Gastroesophageal sphincter (tissue), 4 donors: ENCODE data around the gene PRELID1. TPM values are rescaled to one million over a fixed set of nuclear protein-coding genes. Genes with fewer than 3 reads are reported as not detected.
"Not testable (repeated sequence)": the region's sequence is repeated elsewhere in the genome, so short reads cannot be mapped to it uniquely, and the experiment has no call there.

ENCODE experiments used
- ATAC-seq: fragments of 150-250 bp; one replicate; pipeline ENCODE4 v1.9.1; 2016; ENCODE audit warnings: mild to moderate bottlenecking, moderate library complexity
- H3K27ac ChIP-seq, 4 donors: fragments of 200-600 bp; sonication (generic) in 3 of 4; 1 replicate in 3 of 4; 2 replicates in 1 of 4; pipeline ENCODE4 v1.5.1; 2016 to 2019
- H3K27me3 ChIP-seq: fragments of 200-600 bp; sonication (generic); one replicate; pipeline ENCODE4 v1.5.1; 2019
- H3K36me3 ChIP-seq, 2 donors: fragments of 200-600 bp; sonication (generic); one replicate each; pipeline ENCODE4 v1.5.1; 2019; ENCODE audit warnings: control low read depth in 1 of 2
- H3K4me1 ChIP-seq, 3 donors: fragments of 200-600 bp; sonication (generic); 1 replicate in 2 of 3; 2 replicates in 1 of 3; pipeline ENCODE4 v1.5.1; 2016 to 2019; ENCODE audit warnings: control low read depth in 2 of 3
- H3K4me3 ChIP-seq, 2 donors: fragments of 200-600 bp; sonication (generic); one replicate each; pipeline ENCODE4 v1.5.1; 2019; ENCODE audit warnings: mild to moderate bottlenecking in 1 of 2, moderate library complexity in 1 of 2
- H3K9me3 ChIP-seq, 3 donors: fragments of 200-600 bp; sonication (generic); one replicate each; pipeline ENCODE4 v1.5.1; 2017 to 2019; ENCODE audit warnings: control low read depth in 2 of 3
- EP300 ChIP-seq: sonication (generic); formaldehyde crosslinking; IDR thresholded peaks from one replicate; pipeline ENCODE4 v1.6.1; 2017; ENCODE audit warnings: antibody characterized with exemption, mild to moderate bottlenecking
- POLR2A ChIP-seq, 2 donors: fragments of 450-650 bp; IDR thresholded peaks; one replicate each; pipeline ENCODE4 v1.6.1; 2017; ENCODE audit warnings: antibody characterized with exemption in 2 of 2, mild to moderate bottlenecking in 2 of 2, moderate library complexity in 1 of 2
- POLR2AphosphoS5 ChIP-seq: sonication (generic); formaldehyde crosslinking; IDR thresholded peaks from one replicate; pipeline ENCODE4 v1.6.1; 2017; ENCODE audit warnings: antibody characterized with exemption
- WGBS, 2 donors: methylation state at CpG; one replicate each; pipeline ENCODE4 v1.1.5; 2018; ENCODE audit warnings: low coverage in 1 of 2; 5-methylcytosine and 5-hydroxymethylcytosine counted together
- total RNA-seq, 4 donors: library from RNA; depleted of rRNA; stranded (reverse); fragments of >200 nt; gene quantifications; one replicate each; pipeline ENCODE4 v1.1.0, GENCODE V29; 2016
- TF ChIP-seq, protein P1 (sequence below), 4 experiments: fragments of 200-600 bp in 2 of 4; fragments of 450-650 bp in 2 of 4; sonication (generic) in 1 of 4; IDR thresholded peaks; one replicate each; pipeline ENCODE4 v1.5.1; 2017 to 2019; ENCODE audit warnings: antibody characterized with exemption in 4 of 4, mild to moderate bottlenecking in 2 of 4, moderate library complexity in 2 of 4

Gene PRELID1
- total RNA-seq, 4 donors from 2014 or later, result 60.4 to 97.5 (median 73.5) TPM

DNA sequence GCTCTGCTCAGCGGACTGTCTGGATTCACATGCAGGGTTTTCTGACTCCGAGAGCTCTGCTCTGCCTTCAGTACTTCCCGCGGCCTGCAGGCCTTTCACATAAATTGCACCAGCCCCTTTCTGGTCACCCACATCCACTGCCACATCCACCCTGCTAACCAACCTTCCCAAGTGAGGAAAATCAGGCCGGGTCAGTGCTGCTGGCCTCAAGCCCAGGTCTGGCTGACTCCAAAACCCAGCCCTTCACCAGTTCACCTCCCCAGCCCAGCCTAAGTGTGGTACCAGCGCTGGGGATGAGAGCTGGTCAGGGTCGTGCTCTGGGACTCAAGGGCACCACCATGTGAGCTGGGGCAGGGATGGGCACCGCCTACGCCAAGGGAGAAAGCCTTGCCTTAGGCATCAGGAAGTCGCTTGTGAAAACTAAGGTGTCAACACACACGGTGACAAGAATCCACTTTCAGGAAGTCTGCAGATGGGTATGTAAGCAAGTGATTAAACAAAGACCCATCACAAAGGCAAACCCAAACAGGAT, 35.6 kb downstream of the PRELID1 start:
- WGBS, 2 donors, result 66% methylated on average over 5 of the region's 11 CpGs; no CpG with 5 or more reads in 1 of the 2 donors
- no peak for TF ChIP-seq POLR2AphosphoS5
- TF ChIP-seq, protein P1, sequence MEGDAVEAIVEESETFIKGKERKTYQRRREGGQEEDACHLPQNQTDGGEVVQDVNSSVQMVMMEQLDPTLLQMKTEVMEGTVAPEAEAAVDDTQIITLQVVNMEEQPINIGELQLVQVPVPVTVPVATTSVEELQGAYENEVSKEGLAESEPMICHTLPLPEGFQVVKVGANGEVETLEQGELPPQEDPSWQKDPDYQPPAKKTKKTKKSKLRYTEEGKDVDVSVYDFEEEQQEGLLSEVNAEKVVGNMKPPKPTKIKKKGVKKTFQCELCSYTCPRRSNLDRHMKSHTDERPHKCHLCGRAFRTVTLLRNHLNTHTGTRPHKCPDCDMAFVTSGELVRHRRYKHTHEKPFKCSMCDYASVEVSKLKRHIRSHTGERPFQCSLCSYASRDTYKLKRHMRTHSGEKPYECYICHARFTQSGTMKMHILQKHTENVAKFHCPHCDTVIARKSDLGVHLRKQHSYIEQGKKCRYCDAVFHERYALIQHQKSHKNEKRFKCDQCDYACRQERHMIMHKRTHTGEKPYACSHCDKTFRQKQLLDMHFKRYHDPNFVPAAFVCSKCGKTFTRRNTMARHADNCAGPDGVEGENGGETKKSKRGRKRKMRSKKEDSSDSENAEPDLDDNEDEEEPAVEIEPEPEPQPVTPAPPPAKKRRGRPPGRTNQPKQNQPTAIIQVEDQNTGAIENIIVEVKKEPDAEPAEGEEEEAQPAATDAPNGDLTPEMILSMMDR (IDR thresholded peaks at IDR 0.05), result no peak
- TF ChIP-seq POLR2A (IDR thresholded peaks at IDR 0.05), result no peak
- no peak for TF ChIP-seq EP300
- H3K27me3 ChIP-seq, result no peaks in the 10 kb centered on the region
- no peak overlapping the region for H3K27ac ChIP-seq
- H3K9me3 ChIP-seq, result no peaks in the 10 kb centered on the region
- ATAC-seq, result no peak
- peaks cover 0 to 86% of the 10 kb centered on the region in 2 donors for H3K36me3 ChIP-seq
- no peak overlapping the region for H3K4me3 ChIP-seq
- peaks cover 0 to 8% (median 0%) of the 10 kb centered on the region in 3 donors for H3K4me1 ChIP-seq

GRCh38 chr5:177343000-177343399, 39.4 kb downstream of the PRELID1 start:
- not testable (repeated sequence) for H3K27ac ChIP-seq, H3K27me3 ChIP-seq, H3K9me3 ChIP-seq, ATAC-seq, H3K4me3 ChIP-seq
- H3K36me3 ChIP-seq, result peaks cover 0 to 61% of the 10 kb centered on the region in 2 donors
- 78 to 89% methylated on average over 5 to 14 of the region's 14 CpGs for WGBS, 2 donors
- H3K4me1 ChIP-seq, result peaks cover 0 to 23% (median 0%) of the 10 kb centered on the region in 3 donors

DNA sequence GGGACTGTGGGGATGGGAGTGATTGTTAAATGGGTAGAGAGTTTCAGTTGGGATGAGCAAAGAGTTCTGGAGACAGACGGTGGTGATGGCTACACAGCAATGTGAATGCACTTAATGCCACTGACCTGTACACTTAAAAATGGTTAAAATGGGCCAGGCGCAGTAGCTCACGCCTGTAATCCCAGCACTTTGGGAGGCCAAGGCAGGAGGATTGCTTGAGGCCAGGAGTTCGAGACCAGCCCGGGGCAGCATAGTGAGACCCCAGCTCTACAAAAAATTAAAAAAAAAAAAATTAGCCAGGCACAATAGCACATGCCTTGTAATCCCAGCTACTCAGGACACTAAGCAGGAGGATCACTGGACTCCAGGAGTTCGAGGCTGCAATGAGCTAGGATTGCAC, 40.2 kb downstream of the PRELID1 start:
- Histone ChIP-seq H3K27me3 (no peaks in the 10 kb centered on the region), H3K36me3 (peaks cover 0 to 53% of the 10 kb centered on the region in 2 donors), H3K9me3 (no peaks in the 10 kb centered on the region), H3K4me3 (no peak overlapping the region), H3K27ac (no peak overlapping the region), H3K4me1 (peaks cover 0 to 29% (median 0%) of the 10 kb centered on the region in 3 donors)
- 89 to 93% methylated on average over 3 to 6 of the region's 6 CpGs for WGBS, 2 donors
- TF ChIP-seq, protein P1 (IDR thresholded peaks at IDR 0.05), result no peak
- TF ChIP-seq POLR2A (IDR thresholded peaks at IDR 0.05), result no peak
- no peak for ATAC-seq

GRCh38 chr5:177344891-177345290, 41.3 kb downstream of the PRELID1 start:
- peaks cover 0 to 52% of the 10 kb centered on the region in 2 donors for H3K36me3 ChIP-seq
- WGBS, 2 donors, result 80 to 100% methylated on average over 1 to 5 of the region's 6 CpGs
- no peak overlapping the region for H3K4me3 ChIP-seq
- no peak for ATAC-seq
- H3K27me3 ChIP-seq, result no peaks in the 10 kb centered on the region
- TF ChIP-seq POLR2AphosphoS5, result no peak
- TF ChIP-seq, protein P1 (IDR thresholded peaks at IDR 0.05), result no peak
- TF ChIP-seq EP300, result no peak
- TF ChIP-seq POLR2A (IDR thresholded peaks at IDR 0.05), result no peak
- H3K9me3 ChIP-seq, result no peaks in the 10 kb centered on the region
- H3K4me1 ChIP-seq, result peaks cover 0 to 34% (median under 1%) of the 10 kb centered on the region in 3 donors
- H3K27ac ChIP-seq, result no peak overlapping the region

GRCh38 chr5:177346820-177347219, 43.2 kb downstream of the PRELID1 start:
- Histone ChIP-seq H3K4me1 (peaks cover 0 to 46% (median 11%) of the 10 kb centered on the region in 3 donors), H3K9me3 (no peaks in the 10 kb centered on the region), H3K36me3 (peaks cover 0 to 37% of the 10 kb centered on the region in 2 donors), H3K27me3 (no peaks in the 10 kb centered on the region), H3K27ac (no peak overlapping the region), H3K4me3 (no peak overlapping the region)
- ATAC-seq, result no peak
- TF ChIP-seq POLR2A (IDR thresholded peaks at IDR 0.05) (no peak), POLR2AphosphoS5 (no peak), EP300 (no peak)
- TF ChIP-seq, protein P1 (IDR thresholded peaks at IDR 0.05), result no peak
- 80% methylated on average over 4 of the region's 4 CpGs; no CpG with 5 or more reads in 1 of the 2 donors for WGBS, 2 donors
